Endothelial cell (in vitro differentiated cells): ENCODE data around the gene MIF4GD. TPM values are rescaled to one million over a fixed set of nuclear protein-coding genes. Genes with fewer than 3 reads are reported as not detected.

Experiments used
- DNase-seq: peaks from one replicate; pipeline ENCODE4 v3.0.0; 2021; ENCODE audit warnings: low spot score
- H3K27ac Mint-ChIP-seq: one replicate; pipeline ENCODE4 v1.8.0; 2021; ENCODE audit warnings: mixed read lengths, inconsistent platforms; ENCODE audit not compliant: unreplicated experiment
- H3K27me3 Mint-ChIP-seq: one replicate; pipeline ENCODE4 v1.8.0; 2021; ENCODE audit warnings: mild to moderate bottlenecking, moderate library complexity, mixed read lengths, inconsistent platforms; ENCODE audit not compliant: unreplicated experiment
- H3K36me3 Mint-ChIP-seq: one replicate; pipeline ENCODE4 v1.8.0; 2021; ENCODE audit warnings: mild to moderate bottlenecking, low read depth, mixed read lengths, inconsistent platforms; ENCODE audit not compliant: unreplicated experiment
- H3K4me1 Mint-ChIP-seq: one replicate; pipeline ENCODE4 v1.8.0; 2021; ENCODE audit warnings: mild to moderate bottlenecking, mixed read lengths, inconsistent platforms; ENCODE audit not compliant: unreplicated experiment
- H3K4me3 Mint-ChIP-seq: one replicate; pipeline ENCODE4 v1.8.0; 2021; ENCODE audit warnings: mild to moderate bottlenecking, mixed read lengths, inconsistent platforms; ENCODE audit not compliant: unreplicated experiment
- H3K9me3 Mint-ChIP-seq: one replicate; pipeline ENCODE4 v1.8.0; 2021; ENCODE audit warnings: mixed read lengths, inconsistent platforms; ENCODE audit not compliant: unreplicated experiment
- total RNA-seq: library from RNA; stranded (reverse); fragmentation: NEBNext Ultra II Directional; extraction: Animal tissue kit (Norgen Biotek cat#: 25700); gene quantifications from one replicate; pipeline ENCODE4 v1.2.1, GENCODE V29; 2021; ENCODE audit not compliant: unreplicated experiment
- TF ChIP-seq, protein P1 (sequence below): fragments of 200-600 bp; sonication (generic); IDR thresholded peaks from one replicate; pipeline ENCODE4 v1.5.0; 2021; ENCODE audit warnings: antibody characterized with exemption; ENCODE audit not compliant: unreplicated experiment

The MIF4GD gene
- total RNA-seq, 1 donor from 2014 or later: 15.7 TPM

DNA sequence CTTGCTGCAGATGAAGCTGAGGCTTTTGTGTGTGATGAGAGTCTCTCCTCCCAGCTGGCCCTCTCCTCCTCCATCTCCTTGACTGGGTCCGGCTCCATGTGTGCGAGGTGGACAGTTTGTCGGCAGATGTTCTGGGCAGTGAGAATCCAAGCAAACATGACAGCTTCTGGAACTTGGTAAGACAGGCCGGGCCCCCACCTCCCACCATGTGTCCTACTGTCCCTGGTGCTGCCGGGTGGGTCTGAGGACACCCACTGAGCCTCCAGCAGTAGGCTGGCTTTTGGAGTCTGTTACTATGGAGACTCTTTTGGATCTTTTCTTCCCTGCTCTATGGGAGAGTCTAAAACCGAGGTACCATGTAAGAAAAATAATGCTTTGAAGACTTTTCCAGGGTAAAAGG, 52.9 kb downstream of the MIF4GD start:
- peaks cover 39% of the 10 kb centered on the region for H3K36me3 Mint-ChIP-seq
- no peak overlapping the region for H3K27ac Mint-ChIP-seq
- no peaks in the 10 kb centered on the region for H3K9me3 Mint-ChIP-seq
- H3K4me1 Mint-ChIP-seq: no peaks in the 10 kb centered on the region
- TF ChIP-seq, protein P1, sequence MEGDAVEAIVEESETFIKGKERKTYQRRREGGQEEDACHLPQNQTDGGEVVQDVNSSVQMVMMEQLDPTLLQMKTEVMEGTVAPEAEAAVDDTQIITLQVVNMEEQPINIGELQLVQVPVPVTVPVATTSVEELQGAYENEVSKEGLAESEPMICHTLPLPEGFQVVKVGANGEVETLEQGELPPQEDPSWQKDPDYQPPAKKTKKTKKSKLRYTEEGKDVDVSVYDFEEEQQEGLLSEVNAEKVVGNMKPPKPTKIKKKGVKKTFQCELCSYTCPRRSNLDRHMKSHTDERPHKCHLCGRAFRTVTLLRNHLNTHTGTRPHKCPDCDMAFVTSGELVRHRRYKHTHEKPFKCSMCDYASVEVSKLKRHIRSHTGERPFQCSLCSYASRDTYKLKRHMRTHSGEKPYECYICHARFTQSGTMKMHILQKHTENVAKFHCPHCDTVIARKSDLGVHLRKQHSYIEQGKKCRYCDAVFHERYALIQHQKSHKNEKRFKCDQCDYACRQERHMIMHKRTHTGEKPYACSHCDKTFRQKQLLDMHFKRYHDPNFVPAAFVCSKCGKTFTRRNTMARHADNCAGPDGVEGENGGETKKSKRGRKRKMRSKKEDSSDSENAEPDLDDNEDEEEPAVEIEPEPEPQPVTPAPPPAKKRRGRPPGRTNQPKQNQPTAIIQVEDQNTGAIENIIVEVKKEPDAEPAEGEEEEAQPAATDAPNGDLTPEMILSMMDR: no peak
- no peaks in the 10 kb centered on the region for H3K27me3 Mint-ChIP-seq
- H3K4me3 Mint-ChIP-seq: no peak overlapping the region
- DNase-seq: no peak

Other genes with a start within 250 kb of the MIF4GD start
- gene ATP5PD, start 224.3 kb downstream of the MIF4GD start, total RNA-seq: 179 TPM
- 33.5 TPM for gene KCTD2, start 224.0 kb downstream of the MIF4GD start, total RNA-seq
- 50.9 TPM for gene SLC16A5, start 183.3 kb downstream of the MIF4GD start, total RNA-seq
- gene ARMC7, start 161.3 kb downstream of the MIF4GD start, total RNA-seq: 43.4 TPM
- gene NT5C, start 139.5 kb downstream of the MIF4GD start, total RNA-seq: 13.5 TPM
- gene JPT1, start 116.7 kb downstream of the MIF4GD start, total RNA-seq: 115 TPM
- gene SUMO2, start 88.3 kb downstream of the MIF4GD start, total RNA-seq: 657 TPM
- 83.9 TPM for gene NUP85, start 65.6 kb downstream of the MIF4GD start, total RNA-seq
- gene GGA3, start 9.6 kb downstream of the MIF4GD start, total RNA-seq: 60.8 TPM
- 63.4 TPM for gene MRPS7, start 9.4 kb downstream of the MIF4GD start, total RNA-seq
- gene SLC25A19, start 18.2 kb upstream of the MIF4GD start, total RNA-seq: 2.9 TPM
- 95.0 TPM for gene GRB2, start 134.4 kb upstream of the MIF4GD start, total RNA-seq
- gene TMEM94, start 185.4 kb upstream of the MIF4GD start, total RNA-seq: 111 TPM
- 47.8 TPM for gene CASKIN2, start 244.3 kb upstream of the MIF4GD start, total RNA-seq
- 18.8 TPM for gene TSEN54, start 245.3 kb upstream of the MIF4GD start, total RNA-seq